ENCODE data around the gene TMEM229B. TPM values are rescaled to one million over a fixed set of nuclear protein-coding genes. Genes with fewer than 3 reads are reported as not detected.

Gene TMEM229B
- 0.69 and 1.9 TPM in 2 replicates for total RNA-seq

DNA sequence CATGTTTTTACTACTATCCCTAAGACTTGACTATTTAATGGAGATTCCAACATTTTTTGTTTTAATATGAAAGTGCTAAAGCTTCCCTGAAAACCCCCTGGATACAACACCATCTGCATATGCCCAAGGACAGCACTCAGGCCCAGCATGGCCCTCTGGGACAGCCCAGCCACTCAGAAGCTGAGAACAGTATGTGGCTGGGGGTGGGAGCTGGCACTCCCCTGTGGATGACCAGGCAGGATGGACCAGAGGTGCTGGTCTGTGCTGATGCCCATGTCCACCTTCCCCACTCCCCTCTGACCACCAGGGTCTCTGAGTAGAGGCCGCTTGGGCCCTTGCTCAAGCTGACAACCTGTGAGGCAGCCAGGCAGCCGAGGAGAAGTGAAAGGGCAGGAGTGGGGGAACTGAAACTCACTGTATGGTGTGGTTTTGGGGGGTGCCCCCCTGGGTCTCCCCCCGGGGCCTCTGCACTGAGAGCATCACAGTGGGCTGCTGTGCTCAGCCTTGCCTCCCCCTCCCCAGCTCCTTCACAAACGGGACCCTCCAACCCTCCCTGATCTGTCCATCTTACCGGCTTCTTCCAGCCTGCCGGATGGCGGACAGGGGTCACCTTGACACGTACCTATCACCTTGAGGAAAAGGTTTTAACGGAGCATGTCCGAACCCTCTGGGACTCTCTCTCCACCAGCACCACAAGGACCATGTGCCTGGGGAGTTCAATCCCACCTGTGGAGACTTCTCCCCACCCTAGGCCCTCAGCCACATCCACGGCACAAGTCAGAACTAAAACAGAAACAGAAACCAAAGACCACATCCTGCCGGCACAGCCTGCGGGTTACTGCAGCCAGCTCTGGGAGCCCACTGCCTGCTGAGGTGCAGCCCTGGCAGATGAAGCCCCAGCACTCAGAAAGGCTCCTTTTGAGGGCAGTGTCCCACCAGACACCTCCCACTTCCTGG lies at the start of gene TMEM229B:
TSS of gene TMEM229B (minus strand) at position 785 of the 957 bp plus-strand sequence. CDS start 14,798 bp downstream, outside the sequence.

DNA sequence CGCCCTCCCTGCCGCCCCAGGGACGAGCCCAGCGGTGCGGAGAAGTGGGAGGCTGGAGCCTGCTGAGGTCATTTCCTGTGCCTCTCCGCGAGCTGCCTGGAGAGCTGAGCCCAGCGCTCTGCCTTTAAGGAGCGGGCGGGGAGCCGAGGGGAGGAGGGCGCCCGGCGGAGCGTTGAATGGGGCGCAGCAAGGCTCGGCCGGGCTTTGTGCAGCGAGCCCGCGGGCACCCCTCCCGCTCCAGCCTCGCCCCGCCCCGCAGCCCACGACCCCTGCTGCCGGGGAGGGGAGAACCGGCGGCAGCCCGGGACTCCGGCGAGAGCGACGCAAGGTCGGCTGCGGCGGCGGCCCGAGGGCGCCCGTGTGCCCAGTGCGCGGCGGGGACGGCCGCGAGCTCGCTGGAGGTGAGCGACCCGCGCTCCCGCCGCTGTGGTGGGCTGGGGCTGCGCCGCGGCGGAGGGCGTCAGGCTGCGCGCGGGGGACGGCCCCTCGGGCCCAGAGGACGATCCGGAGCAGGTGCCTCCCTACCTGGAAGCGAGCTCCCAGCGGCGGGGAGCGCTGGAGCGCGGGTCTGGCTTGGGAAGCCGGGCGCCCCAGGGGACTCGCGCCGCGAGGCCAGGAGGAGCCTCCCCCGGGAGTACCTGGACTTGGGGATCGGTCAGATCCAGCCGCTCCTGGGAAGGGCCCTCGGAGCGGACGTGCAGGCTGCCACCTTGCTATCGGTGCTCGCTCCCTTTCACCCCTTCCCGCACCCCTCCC lies 44.7 kb upstream of the TMEM229B start, which contains the start of gene PLEKHH1:
TSS of gene PLEKHH1 (plus strand) at position 293 of the 756 bp plus-strand sequence. CDS start 8,578 bp downstream, outside the sequence.

Other genes with a start within 250 kb of the TMEM229B start
- gene PALS1, start 247.3 kb downstream of the TMEM229B start, total RNA-seq, result 11.6 and 12.4 TPM in 2 replicates
- 29.1 and 34.3 TPM in 2 replicates for gene ATP6V1D, start 128.9 kb downstream of the TMEM229B start, total RNA-seq
- gene EIF2S1, start 128.4 kb downstream of the TMEM229B start, total RNA-seq, result 60.4 and 75.2 TPM in 2 replicates
- 0.94 TPM in 1 of 2 replicates, not detected in the other for gene PLEK2, start 76.6 kb downstream of the TMEM229B start, total RNA-seq
- gene PLEKHH1, start 44.6 kb upstream of the TMEM229B start, total RNA-seq, result 0.12 and 0.78 TPM in 2 replicates
- gene PIGH, start 111.5 kb upstream of the TMEM229B start, total RNA-seq, result 12.1 and 20.3 TPM in 2 replicates
- 2.0 and 5.9 TPM in 2 replicates for gene ARG2, start 131.2 kb upstream of the TMEM229B start, total RNA-seq
- gene VTI1B, start 185.9 kb upstream of the TMEM229B start, total RNA-seq, result 41.9 and 49.1 TPM in 2 replicates
- gene RDH11, start 207.0 kb upstream of the TMEM229B start, total RNA-seq, result 43.4 and 45.5 TPM in 2 replicates
- gene RDH12, start 213.2 kb upstream of the TMEM229B start, total RNA-seq, result not detected in 2 replicates